Measurements from ENCODE around the gene EVC.

- TF ChIP-seq CTCF (IDR thresholded peaks at IDR 0.05; ENCODE audit: borderline replicate concordance, extremely low read depth, low read length, poor library complexity, severe bottlenecking) (no peak), EZH2 (IDR thresholded peaks at IDR 0.05; ENCODE audit: borderline replicate concordance, low read depth, low read length, severe bottlenecking) (no peak)
Observed at GRCh38 chr4:5724377-5724776, 13.4 kb downstream of the EVC start.
